KMS-11 (cell line): ENCODE data around the gene JKAMP.

Experiments
- H2AFZ ChIP-seq: fragments of 200-600 bp; sonication (generic); 2 replicates; pipeline ENCODE4 v1.6.1; 2016; ENCODE audit warnings: antibody characterized with exemption, mixed run types, low read depth
- H3K27ac ChIP-seq: fragments of 200-600 bp; sonication (generic); 2 replicates; pipeline ENCODE4 v1.6.1; 2016; ENCODE audit warnings: mild to moderate bottlenecking, mixed run types
- H3K27me3 ChIP-seq: fragments of 200-600 bp; sonication (generic); 2 replicates; pipeline ENCODE4 v1.6.1; 2017; ENCODE audit warnings: mild to moderate bottlenecking, low read depth, mixed run types, moderate library complexity; ENCODE audit not compliant: insufficient read depth
- H3K36me3 ChIP-seq: fragments of 200-600 bp; sonication (generic); 2 replicates; pipeline ENCODE4 v1.6.1; 2017; ENCODE audit warnings: mild to moderate bottlenecking, mixed run types; ENCODE audit not compliant: insufficient read depth
- H3K4me1 ChIP-seq: fragments of 200-600 bp; sonication (generic); 2 replicates; pipeline ENCODE4 v1.6.1; 2016; ENCODE audit warnings: mild to moderate bottlenecking, low read depth, mixed run types; ENCODE audit not compliant: poor library complexity, severe bottlenecking
- H3K4me2 ChIP-seq: fragments of 200-600 bp; sonication (generic); 2 replicates; pipeline ENCODE4 v1.7.0; 2016; ENCODE audit warnings: mild to moderate bottlenecking, mixed run types
- H3K4me3 ChIP-seq: fragments of 200-600 bp; sonication (generic); IDR thresholded peaks from 2 replicates; pipeline ENCODE4 v1.6.1; 2017; ENCODE audit warnings: low read depth, low read length, mixed read lengths; ENCODE audit not compliant: insufficient read depth
- H3K79me2 ChIP-seq: fragments of 200-600 bp; sonication (generic); 2 replicates; pipeline ENCODE4 v1.6.1; 2016; ENCODE audit warnings: low read depth, mixed run types; ENCODE audit not compliant: insufficient read depth
- H3K9ac ChIP-seq: fragments of 200-600 bp; sonication (generic); 2 replicates; pipeline ENCODE4 v1.6.1; 2016; ENCODE audit warnings: mild to moderate bottlenecking, mixed run types
- H4K20me1 ChIP-seq: fragments of 200-600 bp; sonication (generic); 2 replicates; pipeline ENCODE4 v1.6.1; 2016; ENCODE audit warnings: mild to moderate bottlenecking, mixed run types; ENCODE audit not compliant: insufficient read depth
- CTCF ChIP-seq: fragments of 200-600 bp; sonication (generic); conservative IDR thresholded peaks from 2 replicates; pipeline ENCODE4 v1.6.1; 2017; ENCODE audit warnings: low read depth, mild to moderate bottlenecking, antibody characterized with exemption, low read length, moderate library complexity, mixed read lengths

The JKAMP gene

GRCh38 chr14:59455411-59455810, 28.9 kb upstream of the JKAMP start:
- H3K27ac ChIP-seq, result no peak overlapping the region
- no peaks in the 10 kb centered on the region for H4K20me1 ChIP-seq
- no peaks in the 10 kb centered on the region for H3K36me3 ChIP-seq
- no peak overlapping the region for H3K9ac ChIP-seq
- TF ChIP-seq CTCF, result no peak
- H3K4me2 ChIP-seq, result no peak overlapping the region
- H3K4me3 ChIP-seq, result no peak overlapping the region
- H3K79me2 ChIP-seq, result no peaks in the 10 kb centered on the region
- H3K27me3 ChIP-seq, result no peaks in the 10 kb centered on the region
- no peak overlapping the region for H2AFZ ChIP-seq
- H3K4me1 ChIP-seq, result no peaks in the 10 kb centered on the region

- no peaks in the 10 kb centered on the region for H4K20me1 ChIP-seq
- H3K27ac ChIP-seq, result no peak overlapping the region
- no peaks in the 10 kb centered on the region for H3K4me1 ChIP-seq
- no peak overlapping the region for H3K4me3 ChIP-seq
- no peak overlapping the region for H3K9ac ChIP-seq
- H3K36me3 ChIP-seq, result no peaks in the 10 kb centered on the region
- no peaks in the 10 kb centered on the region for H3K79me2 ChIP-seq
- no peak overlapping the region for H2AFZ ChIP-seq
- no peak overlapping the region for H3K4me2 ChIP-seq
- no peaks in the 10 kb centered on the region for H3K27me3 ChIP-seq
- TF ChIP-seq CTCF, result no peak
Measured at GRCh38 chr14:59458486-59458885, 25.8 kb upstream of the JKAMP start.

- no peak overlapping the region for H3K27ac ChIP-seq
- TF ChIP-seq CTCF, result no peak
- no peaks in the 10 kb centered on the region for H3K79me2 ChIP-seq
- H3K4me1 ChIP-seq, result no peaks in the 10 kb centered on the region
- no peak overlapping the region for H2AFZ ChIP-seq
- H3K9ac ChIP-seq, result no peak overlapping the region
- no peak overlapping the region for H3K4me3 ChIP-seq
- H3K27me3 ChIP-seq, result no peaks in the 10 kb centered on the region
- no peak overlapping the region for H3K4me2 ChIP-seq
- H4K20me1 ChIP-seq, result no peaks in the 10 kb centered on the region
- no peaks in the 10 kb centered on the region for H3K36me3 ChIP-seq
Measured at GRCh38 chr14:59460378-59460777, 23.9 kb upstream of the JKAMP start.

GRCh38 chr14:59461891-59462290, 22.4 kb upstream of the JKAMP start:
- Histone ChIP-seq H3K4me1 (no peaks in the 10 kb centered on the region), H3K27me3 (no peaks in the 10 kb centered on the region), H3K9ac (no peak overlapping the region), H3K79me2 (no peaks in the 10 kb centered on the region), H3K27ac (no peak overlapping the region), H2AFZ (no peak overlapping the region), H3K36me3 (no peaks in the 10 kb centered on the region), H3K4me2 (no peak overlapping the region), H3K4me3 (no peak overlapping the region), H4K20me1 (no peaks in the 10 kb centered on the region)
- TF ChIP-seq CTCF, result no peak
